Measurements from ENCODE around the gene ZNF816. TPM values are rescaled to one million over a fixed set of nuclear protein-coding genes. Genes with fewer than 3 reads are reported as not detected.

The ZNF816 gene
- total and polyA plus RNA-seq, 2 donors from 2014 or later, result 4.4 to 16.6 TPM

GRCh38 chr19:52981329-52981728 lies 18.6 kb upstream of the ZNF816 start:
- DNase-seq (no peak), FAIRE-seq (no peak)
- Histone ChIP-seq H3K9me3 (ENCODE audit: control insufficient read depth in 2 of 3, insufficient read depth in 1 of 3, low read length in 3 of 3) (peaks cover 0 to 6% (median 0%) of the 10 kb centered on the region in 3 donors), H3K36me3 (ENCODE audit: control insufficient read depth in 2 of 3, insufficient read depth in 3 of 3, low read length in 3 of 3) (peaks cover 0 to 7% (median 2%) of the 10 kb centered on the region in 3 donors), H3K9ac (ENCODE audit: low read length in 3 of 3) (no peak overlapping the region), H3K27ac (ENCODE audit: low read depth in 2 of 2, low read length in 2 of 2) (no peak overlapping the region), H3K4me3 (ENCODE audit: low read length in 3 of 3) (no peak overlapping the region), H3K4me1 (ENCODE audit: control insufficient read depth in 2 of 3, insufficient read depth in 2 of 3, low read depth in 1 of 3, low read length in 3 of 3) (no peaks in the 10 kb centered on the region), H3K27me3 (ENCODE audit: control insufficient read depth, insufficient read depth, low read length) (no peaks in the 10 kb centered on the region)
- intact Hi-C loops (cut with DNase I), result no loop called here
- TF ChIP-seq CTCF (IDR thresholded peaks at IDR 0.05; ENCODE audit: borderline replicate concordance, extremely low read depth, insufficient read depth), result no peak

GRCh38 chr19:52967772-52968171 lies 5.1 kb upstream of the ZNF816 start:
- intact Hi-C loops (cut with DNase I), result no loop called here
- H3K36me3 ChIP-seq (ENCODE audit: control insufficient read depth in 2 of 3, insufficient read depth in 3 of 3, low read length in 3 of 3), result peaks cover 0 to 3% (median 0%) of the 10 kb centered on the region in 3 donors
- H3K4me3 ChIP-seq (ENCODE audit: low read length in 3 of 3), result no peak overlapping the region
- H3K9ac ChIP-seq (ENCODE audit: low read length in 3 of 3), result no peak overlapping the region
- H3K27ac ChIP-seq (ENCODE audit: low read depth in 2 of 2, low read length in 2 of 2), result no peak overlapping the region
- TF ChIP-seq CTCF (IDR thresholded peaks at IDR 0.05; ENCODE audit: borderline replicate concordance, extremely low read depth, insufficient read depth), result no peak
- no peak for DNase-seq
- no peak for FAIRE-seq
- no peaks in the 10 kb centered on the region for H3K27me3 ChIP-seq (ENCODE audit: control insufficient read depth, insufficient read depth, low read length)
- H3K9me3 ChIP-seq (ENCODE audit: control insufficient read depth in 2 of 3, insufficient read depth in 1 of 3, low read length in 3 of 3), result peaks cover 0 to 14% (median 0%) of the 10 kb centered on the region in 3 donors
- peaks cover 0 to 4% (median 0%) of the 10 kb centered on the region in 3 donors for H3K4me1 ChIP-seq (ENCODE audit: control insufficient read depth in 2 of 3, insufficient read depth in 2 of 3, low read depth in 1 of 3, low read length in 3 of 3)

- FAIRE-seq, result no peak
These were observed 552 bp upstream of the ZNF816 start for GRCh38 chr19:52963247-52963618.

More at GRCh38 chr19:52963247-52963618, 552 bp upstream of the ZNF816 start:
- H3K4me3 ChIP-seq (ENCODE audit: low read length in 3 of 3), result peak overlapping the region; percentile 85 to 94 (median 85)
- H3K9me3 ChIP-seq (ENCODE audit: control insufficient read depth in 2 of 3, insufficient read depth in 1 of 3, low read length in 3 of 3), result peaks cover 0 to 18% (median 0%) of the 10 kb centered on the region in 3 donors
- intact Hi-C loops (cut with DNase I), result no loop called here
- H3K9ac ChIP-seq (ENCODE audit: low read length in 3 of 3), result peak overlapping the region; percentile 81 to 86 (median 82)
- H3K27me3 ChIP-seq (ENCODE audit: control insufficient read depth, insufficient read depth, low read length), result no peaks in the 10 kb centered on the region
- H3K36me3 ChIP-seq (ENCODE audit: control insufficient read depth in 2 of 3, insufficient read depth in 3 of 3, low read length in 3 of 3), result peaks cover 0 to 5% (median 0%) of the 10 kb centered on the region in 3 donors
- no peak for TF ChIP-seq CTCF (IDR thresholded peaks at IDR 0.05; ENCODE audit: borderline replicate concordance, extremely low read depth, insufficient read depth)
- DNase-seq, result peak in 4 of 5 donors; percentile 50 to 79 (median 61)
- H3K27ac ChIP-seq (ENCODE audit: low read depth in 2 of 2, low read length in 2 of 2), result peak overlapping the region; percentile 78 to 79
- H3K4me1 ChIP-seq (ENCODE audit: control insufficient read depth in 2 of 3, insufficient read depth in 2 of 3, low read depth in 1 of 3, low read length in 3 of 3), result peaks cover 0 to 11% (median 0%) of the 10 kb centered on the region in 3 donors

Data from kidney (tissue), 14 donors.